LNCaP clone FGC (cell line): ENCODE measurements around the gene MSANTD1.

Source experiments
- DNase-seq: peaks from one replicate; pipeline ENCODE4 v3.0.0-alpha.2; 2011; ENCODE audit warnings: low read depth
- H3K4me3 ChIP-seq: 2 replicates; pipeline ENCODE4 v1.5.1; 2011; ENCODE audit warnings: mild to moderate bottlenecking, low read depth, low read length, control low read depth
- TF ChIP-seq, protein P1 (sequence below): IDR thresholded peaks from 2 replicates; pipeline ENCODE4 v1.5.1; 2012; ENCODE audit warnings: mild to moderate bottlenecking; ENCODE audit not compliant: control insufficient read depth, insufficient read depth; ENCODE audit errors: extremely low read depth

MSANTD1 gene

DNA sequence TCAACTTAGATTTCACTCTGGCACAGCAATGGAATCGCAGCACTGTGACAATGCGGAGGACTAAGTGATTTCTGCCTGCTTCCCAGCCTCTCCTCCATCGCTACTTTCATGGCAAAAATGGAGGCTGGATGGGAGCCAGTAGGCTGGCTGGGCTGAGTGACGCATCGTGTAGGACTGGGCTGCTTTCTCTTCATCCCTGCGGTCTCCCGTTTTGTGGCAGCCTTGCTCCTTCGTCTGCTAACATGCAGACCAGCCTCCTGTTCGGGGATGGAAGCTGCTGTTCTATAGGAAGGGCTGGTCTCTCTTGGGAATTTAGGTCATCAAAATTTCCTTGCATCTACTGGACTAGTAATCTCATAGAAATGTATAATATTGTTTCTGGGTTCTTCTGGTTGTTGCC lies 28.0 kb downstream of the MSANTD1 start:
- TF ChIP-seq, protein P1, sequence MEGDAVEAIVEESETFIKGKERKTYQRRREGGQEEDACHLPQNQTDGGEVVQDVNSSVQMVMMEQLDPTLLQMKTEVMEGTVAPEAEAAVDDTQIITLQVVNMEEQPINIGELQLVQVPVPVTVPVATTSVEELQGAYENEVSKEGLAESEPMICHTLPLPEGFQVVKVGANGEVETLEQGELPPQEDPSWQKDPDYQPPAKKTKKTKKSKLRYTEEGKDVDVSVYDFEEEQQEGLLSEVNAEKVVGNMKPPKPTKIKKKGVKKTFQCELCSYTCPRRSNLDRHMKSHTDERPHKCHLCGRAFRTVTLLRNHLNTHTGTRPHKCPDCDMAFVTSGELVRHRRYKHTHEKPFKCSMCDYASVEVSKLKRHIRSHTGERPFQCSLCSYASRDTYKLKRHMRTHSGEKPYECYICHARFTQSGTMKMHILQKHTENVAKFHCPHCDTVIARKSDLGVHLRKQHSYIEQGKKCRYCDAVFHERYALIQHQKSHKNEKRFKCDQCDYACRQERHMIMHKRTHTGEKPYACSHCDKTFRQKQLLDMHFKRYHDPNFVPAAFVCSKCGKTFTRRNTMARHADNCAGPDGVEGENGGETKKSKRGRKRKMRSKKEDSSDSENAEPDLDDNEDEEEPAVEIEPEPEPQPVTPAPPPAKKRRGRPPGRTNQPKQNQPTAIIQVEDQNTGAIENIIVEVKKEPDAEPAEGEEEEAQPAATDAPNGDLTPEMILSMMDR = no peak
- no peak for DNase-seq

DNA sequence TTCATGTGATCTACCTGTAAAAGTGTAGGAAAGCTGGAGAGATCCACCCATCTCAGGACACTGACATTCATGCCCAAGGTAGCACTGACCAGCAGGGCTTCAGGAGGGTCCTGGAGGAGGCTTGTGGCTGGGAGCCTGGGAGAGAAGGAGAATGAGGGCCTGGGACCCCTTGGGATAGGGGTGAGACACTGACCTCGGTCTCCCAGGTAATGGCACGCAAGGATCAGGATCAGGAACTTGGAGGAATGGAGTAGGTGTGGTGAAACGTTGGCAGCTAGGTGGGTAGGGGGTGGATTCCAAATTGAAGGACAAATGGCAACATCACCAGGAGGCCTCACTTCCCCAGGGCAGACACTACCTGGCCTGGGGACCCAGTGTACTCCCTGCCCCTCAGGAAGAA lies 31.5 kb downstream of the MSANTD1 start:
- TF ChIP-seq, protein P1 = no peak
- DNase-seq = no peak

More for the DNA sequence above, 28.0 kb downstream of the MSANTD1 start:
- no peak overlapping the region for H3K4me3 ChIP-seq

DNA sequence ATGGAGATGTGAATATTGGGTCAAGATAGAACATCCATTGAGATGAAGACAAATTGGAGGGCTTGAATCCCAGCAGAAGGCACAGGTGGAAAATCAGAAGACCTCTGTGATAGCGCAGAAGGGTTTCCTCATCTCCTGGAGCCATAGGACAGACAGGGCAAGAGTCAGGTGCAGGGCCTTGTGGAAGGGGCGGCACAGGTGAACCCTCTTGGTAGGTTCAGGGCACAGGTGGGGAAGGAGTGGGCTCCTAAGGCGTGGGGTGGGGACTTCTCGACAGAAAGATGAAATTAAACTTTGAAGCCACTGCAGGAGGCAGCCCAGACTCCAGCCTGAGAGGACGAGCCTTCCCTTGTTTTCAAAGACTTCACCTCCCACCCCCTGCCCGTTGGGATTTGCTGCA lies 34.5 kb downstream of the MSANTD1 start:
- TF ChIP-seq, protein P1 = no peak
- H3K4me3 ChIP-seq = no peak overlapping the region
- no peak for DNase-seq

More for the DNA sequence above, 31.5 kb downstream of the MSANTD1 start:
- no peak overlapping the region for H3K4me3 ChIP-seq

DNA sequence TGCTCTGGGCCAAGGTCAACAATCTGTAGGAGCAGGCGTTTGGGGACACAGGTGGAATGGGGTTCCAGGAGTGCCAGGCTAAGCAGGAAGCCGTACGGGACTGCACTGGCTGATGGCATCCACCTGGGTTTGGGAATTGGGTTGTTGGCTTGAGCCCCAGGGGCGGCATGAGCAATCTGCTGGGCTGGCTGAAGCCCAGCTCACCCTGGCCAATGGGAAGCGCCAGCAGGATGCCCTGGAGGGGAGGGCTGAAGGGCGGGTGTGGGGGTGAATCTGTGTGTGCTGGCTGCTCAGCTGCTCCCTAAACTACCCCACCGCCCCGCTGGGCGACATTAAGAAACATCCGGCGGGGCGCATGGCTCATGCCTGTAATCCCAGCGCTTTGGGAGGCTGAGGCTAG lies 35.0 kb downstream of the MSANTD1 start:
- no peak overlapping the region for H3K4me3 ChIP-seq
- TF ChIP-seq, protein P1 = no peak
- no peak for DNase-seq

DNA sequence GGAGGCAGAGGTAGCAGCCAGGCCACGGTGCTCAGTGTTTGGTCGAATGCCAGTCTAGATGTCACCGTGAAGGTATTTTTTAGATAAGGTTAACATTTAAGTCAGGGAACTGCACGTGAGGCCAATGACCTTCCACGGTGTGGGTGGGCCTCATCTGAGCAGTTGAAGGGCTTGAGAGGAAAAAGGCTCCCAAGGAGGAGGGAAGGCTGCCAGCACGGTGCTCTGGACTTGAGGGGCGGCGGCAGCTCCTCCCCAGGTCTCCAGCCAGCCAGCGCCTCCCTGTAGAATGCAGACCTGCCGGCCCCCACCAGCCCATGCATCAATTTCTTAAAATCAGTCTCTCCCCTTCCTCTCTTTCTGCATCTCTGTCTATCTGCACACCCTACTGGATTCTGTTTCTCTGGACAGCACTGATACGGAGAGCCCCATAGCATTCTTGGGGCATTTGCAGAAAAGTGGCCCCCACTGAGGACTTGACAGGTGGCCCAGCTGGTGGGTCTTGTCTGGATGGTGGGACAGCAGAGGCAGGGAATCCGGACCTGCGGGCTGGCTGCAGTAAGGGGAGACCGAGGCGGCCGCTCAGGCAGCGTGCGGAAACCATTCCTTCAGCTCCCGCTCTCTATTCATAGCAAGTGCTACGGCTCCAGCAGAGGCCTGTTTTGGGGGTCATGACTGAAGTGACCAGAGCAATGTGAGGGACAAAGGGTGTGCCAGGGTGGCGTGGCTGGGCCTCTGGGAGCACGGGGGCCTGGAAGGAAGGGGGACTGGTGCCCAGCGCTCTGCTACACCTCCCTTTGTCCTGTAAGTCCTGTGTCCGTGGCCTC lies 36.0 kb downstream of the MSANTD1 start:
- TF ChIP-seq, protein P1 = no peak
- DNase-seq = no peak
- no peak overlapping the region for H3K4me3 ChIP-seq

DNA sequence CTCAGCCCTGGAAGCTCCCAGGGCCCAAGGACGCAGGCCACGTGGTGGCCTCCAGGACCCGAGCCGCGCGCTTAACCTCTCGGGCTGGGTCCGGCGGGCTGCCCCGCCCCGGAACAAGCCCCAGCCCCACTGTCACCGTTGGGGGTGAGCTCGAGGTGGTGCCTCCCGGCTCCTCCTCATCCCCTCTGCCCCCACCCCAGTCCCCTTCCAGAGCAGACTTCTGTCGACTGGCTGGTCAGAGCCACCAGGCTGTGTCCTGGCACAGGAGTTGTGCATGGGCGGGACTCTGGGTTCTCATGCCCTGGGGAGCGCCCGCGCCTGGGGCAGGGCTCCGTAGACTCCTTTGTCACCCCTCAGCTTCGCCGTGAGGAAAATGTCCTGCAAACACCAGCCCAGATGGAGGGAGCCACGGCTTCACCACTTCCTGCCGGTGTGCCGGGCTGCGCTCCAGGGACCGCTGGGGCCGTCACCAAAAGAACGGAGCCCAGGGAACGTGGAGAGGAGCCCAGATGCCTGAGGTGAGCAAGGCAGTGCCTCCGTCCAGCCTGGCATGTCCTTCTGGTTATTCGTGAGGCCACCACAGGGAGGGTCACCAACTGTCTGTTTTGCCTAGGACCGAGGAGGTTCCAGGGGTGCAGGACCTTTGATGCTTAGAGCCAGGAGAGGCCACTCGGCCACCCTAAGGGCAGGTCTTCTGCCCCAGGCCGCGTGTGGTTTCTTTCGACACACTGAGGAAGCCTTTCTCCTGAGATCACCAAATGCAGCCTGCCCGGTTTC lies 36.8 kb downstream of the MSANTD1 start:
- H3K4me3 ChIP-seq = no peak overlapping the region
- no peak for DNase-seq
- TF ChIP-seq, protein P1 = no peak
